ENCODE measurements around the gene SLC22A14. TPM values are rescaled to one million over a fixed set of nuclear protein-coding genes. Genes with fewer than 3 reads are reported as not detected.

Gene SLC22A14
- under 0.01 TPM in 1 of 2 replicates, not detected in the other for total RNA-seq

GRCh38 chr3:38281895-38282686 lies at the start of gene SLC22A14:
SLC22A14 (plus strand) TSS chr3:38282294; CDS start chr3:38306027, 23,733 bp downstream.

GRCh38 chr3:38265604-38266307 lies 16.3 kb upstream of the SLC22A14 start, which contains the start of gene SLC22A13:
SLC22A13 (plus strand) TSS chr3:38265812; CDS start chr3:38265861, 49 bp downstream.

GRCh38 chr3:38346587-38347410 lies 64.7 kb downstream of the SLC22A14 start, which contains the start of gene XYLB:
XYLB (plus strand) TSS chr3:38346785; CDS start chr3:38346869, 84 bp downstream.

Other genes with a start within 250 kb of the SLC22A14 start
- gene DLEC1, start 243.1 kb upstream of the SLC22A14 start, total RNA-seq = not detected in 2 replicates
- gene ACAA1, start 145.2 kb upstream of the SLC22A14 start, total RNA-seq = 20.9 and 26.7 TPM in 2 replicates
- 22.0 and 34.2 TPM in 2 replicates for gene MYD88, start 143.6 kb upstream of the SLC22A14 start, total RNA-seq
- gene OXSR1, start 116.8 kb upstream of the SLC22A14 start, total RNA-seq = 59.5 and 75.7 TPM in 2 replicates
- gene SLC22A13, start 16.5 kb upstream of the SLC22A14 start, total RNA-seq = 0.24 and 0.64 TPM in 2 replicates
- gene XYLB, start 64.5 kb downstream of the SLC22A14 start, total RNA-seq = 1.2 and 2.1 TPM in 2 replicates
- gene ACVR2B, start 171.6 kb downstream of the SLC22A14 start, total RNA-seq = 5.3 and 6.0 TPM in 2 replicates
- gene EXOG, start 214.0 kb downstream of the SLC22A14 start, total RNA-seq = 1.7 and 3.1 TPM in 2 replicates

Data from tracheal epithelial cell (primary cell).